SU-DHL-6 (cell line): ENCODE data around the gene SNX27.

Source experiments
- H2AFZ ChIP-seq: fragments of 200-600 bp; sonication (generic); 2 replicates; pipeline ENCODE4 v1.6.1; 2014; ENCODE audit warnings: low read depth, mild to moderate bottlenecking, moderate library complexity, mixed read lengths, antibody characterized with exemption, low read length; ENCODE audit not compliant: severe bottlenecking
- H3F3A ChIP-seq: fragments of 200-600 bp; shearing (Covaris generic); 2 replicates; pipeline ENCODE4 v1.6.0; 2016; ENCODE audit warnings: antibody characterized with exemption, mild to moderate bottlenecking; ENCODE audit not compliant: insufficient read depth
- H3K27ac ChIP-seq: fragments of 200-600 bp; sonication (generic); 2 replicates; pipeline ENCODE4 v1.5.1; 2016; ENCODE audit warnings: low read depth, mild to moderate bottlenecking, low read length, moderate library complexity, mixed read lengths
- H3K27me3 ChIP-seq: fragments of 200-600 bp; sonication (generic), shearing (Covaris generic); 2 replicates; pipeline ENCODE4 v1.6.0; 2014; ENCODE audit warnings: mild to moderate bottlenecking, low read length
- H3K36me3 ChIP-seq: fragments of 200-600 bp; sonication (generic); 2 replicates; pipeline ENCODE4 v1.6.1; 2014; ENCODE audit warnings: mild to moderate bottlenecking, low read length, mixed read lengths
- H3K4me2 ChIP-seq: fragments of 300-600, 200-600 bp; shearing (Covaris generic), sonication (generic); 2 replicates; pipeline ENCODE4 v1.6.0; 2014; ENCODE audit warnings: low read length, low read depth, mild to moderate bottlenecking; ENCODE audit not compliant: poor library complexity, severe bottlenecking
- H3K4me3 ChIP-seq: fragments of 200-600 bp; sonication (generic); 2 replicates; pipeline ENCODE4 v1.5.1; 2014; ENCODE audit warnings: antibody characterized with exemption, low read length, mild to moderate bottlenecking, mixed read lengths; ENCODE audit not compliant: insufficient read depth, poor library complexity, severe bottlenecking
- H3K79me2 ChIP-seq: fragments of 200-600 bp; sonication (generic); 2 replicates; pipeline ENCODE4 v1.6.1; 2014; ENCODE audit warnings: mild to moderate bottlenecking, low read length, moderate library complexity; ENCODE audit not compliant: insufficient read depth
- H3K9ac ChIP-seq: fragments of 200-600 bp; sonication (generic); 2 replicates; pipeline ENCODE4 v1.7.0; 2014; ENCODE audit warnings: mild to moderate bottlenecking, low read length
- H3K9me2 ChIP-seq: fragments of 200-600 bp; sonication (generic); replicated peaks from 2 replicates; pipeline ENCODE4 v1.6.1; 2014; ENCODE audit warnings: low read length; ENCODE audit not compliant: insufficient read depth
- H3K9me3 ChIP-seq: fragments of 200-600 bp; sonication (generic); 2 replicates; pipeline ENCODE4 v1.6.1; 2014; ENCODE audit warnings: low read length, mixed read lengths; ENCODE audit not compliant: insufficient read depth
- H4K20me1 ChIP-seq: fragments of 200-600 bp; sonication (generic); 2 replicates; pipeline ENCODE4 v1.6.1; 2014; ENCODE audit warnings: low read depth, mild to moderate bottlenecking, antibody characterized with exemption, low read length, moderate library complexity, mixed read lengths
- EZH2phosphoT487 ChIP-seq: fragments of 200-600 bp; sonication (generic), shearing (Covaris generic); conservative IDR thresholded peaks from 2 replicates; pipeline ENCODE4 v1.6.1; 2018; ENCODE audit warnings: mild to moderate bottlenecking, antibody characterized with exemption, low read length, moderate library complexity, mixed read lengths
- TF ChIP-seq, protein P1 (sequence below): fragments of 200-600 bp; sonication (generic); IDR thresholded peaks from one replicate; pipeline ENCODE4 v1.5.1; 2017; ENCODE audit warnings: antibody characterized with exemption, mild to moderate bottlenecking, low read length, moderate library complexity; ENCODE audit not compliant: insufficient read depth, poor library complexity, severe bottlenecking

SNX27 gene

DNA sequence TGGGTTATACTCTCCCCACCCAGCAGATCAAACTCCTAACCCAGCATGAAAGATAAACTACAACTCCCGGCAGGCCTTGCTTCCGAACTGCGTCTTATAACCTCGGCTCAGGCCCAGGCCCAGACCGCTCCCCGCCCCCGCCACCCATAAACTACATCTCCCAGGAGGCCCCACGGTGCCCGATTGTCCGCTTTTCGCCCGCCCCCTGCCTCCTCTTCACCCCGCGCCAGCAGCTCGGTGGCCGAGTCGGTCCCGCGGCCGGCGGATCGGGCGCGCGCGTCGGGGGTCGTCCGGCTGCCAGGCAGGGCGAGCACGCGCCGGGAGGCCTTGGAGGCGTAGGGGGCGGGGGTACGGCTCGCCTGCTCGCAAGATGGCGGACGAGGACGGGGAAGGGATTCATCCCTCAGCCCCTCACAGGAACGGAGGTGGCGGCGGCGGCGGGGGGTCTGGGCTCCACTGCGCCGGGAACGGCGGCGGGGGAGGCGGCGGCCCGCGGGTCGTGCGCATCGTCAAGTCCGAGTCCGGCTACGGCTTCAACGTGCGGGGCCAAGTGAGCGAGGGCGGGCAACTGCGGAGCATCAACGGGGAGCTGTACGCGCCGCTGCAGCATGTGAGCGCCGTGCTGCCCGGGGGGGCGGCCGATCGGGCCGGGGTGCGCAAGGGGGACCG is at the start of gene SNX27:
Gene SNX27, plus strand, starts transcription at position 219 of the 669 bp plus-strand sequence. Its CDS starts 152 bp downstream, at position 371.
- Histone ChIP-seq H3K27ac (peak within 1 kb of the TSS; percentile 38; the same call in 1 of the 2 replicates), H2AFZ (peak within 1 kb of the TSS; percentile 73)
- TF ChIP-seq EZH2phosphoT487: no peak
- TF ChIP-seq, protein P1, sequence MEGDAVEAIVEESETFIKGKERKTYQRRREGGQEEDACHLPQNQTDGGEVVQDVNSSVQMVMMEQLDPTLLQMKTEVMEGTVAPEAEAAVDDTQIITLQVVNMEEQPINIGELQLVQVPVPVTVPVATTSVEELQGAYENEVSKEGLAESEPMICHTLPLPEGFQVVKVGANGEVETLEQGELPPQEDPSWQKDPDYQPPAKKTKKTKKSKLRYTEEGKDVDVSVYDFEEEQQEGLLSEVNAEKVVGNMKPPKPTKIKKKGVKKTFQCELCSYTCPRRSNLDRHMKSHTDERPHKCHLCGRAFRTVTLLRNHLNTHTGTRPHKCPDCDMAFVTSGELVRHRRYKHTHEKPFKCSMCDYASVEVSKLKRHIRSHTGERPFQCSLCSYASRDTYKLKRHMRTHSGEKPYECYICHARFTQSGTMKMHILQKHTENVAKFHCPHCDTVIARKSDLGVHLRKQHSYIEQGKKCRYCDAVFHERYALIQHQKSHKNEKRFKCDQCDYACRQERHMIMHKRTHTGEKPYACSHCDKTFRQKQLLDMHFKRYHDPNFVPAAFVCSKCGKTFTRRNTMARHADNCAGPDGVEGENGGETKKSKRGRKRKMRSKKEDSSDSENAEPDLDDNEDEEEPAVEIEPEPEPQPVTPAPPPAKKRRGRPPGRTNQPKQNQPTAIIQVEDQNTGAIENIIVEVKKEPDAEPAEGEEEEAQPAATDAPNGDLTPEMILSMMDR: no peak

DNA sequence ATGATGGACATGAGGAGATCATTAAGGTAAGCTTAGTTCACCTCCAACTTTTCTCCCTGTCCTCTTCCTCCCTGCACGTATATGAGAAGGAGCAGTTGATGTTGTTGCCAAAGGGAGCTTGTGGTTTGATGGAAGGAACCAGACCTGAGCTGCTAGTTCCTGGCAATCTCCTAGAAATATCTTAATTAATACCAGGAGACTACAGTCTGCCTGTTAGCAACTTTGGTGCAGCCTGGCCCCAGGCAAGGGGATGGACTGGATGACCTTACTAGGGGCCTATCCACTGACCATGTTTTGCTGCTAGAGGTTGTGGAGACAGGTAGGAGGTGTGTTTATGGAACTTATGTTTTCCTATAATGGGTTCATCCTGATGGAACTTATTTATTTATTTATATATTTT is 49.2 kb upstream of the SNX27 start:
- H3F3A ChIP-seq: no peaks in the 10 kb centered on the region
- H3K9ac ChIP-seq: no peak overlapping the region
- no peak for TF ChIP-seq EZH2phosphoT487
- TF ChIP-seq, protein P1: no peak
- no peaks in the 10 kb centered on the region for H3K36me3 ChIP-seq
- H3K4me3 ChIP-seq: no peak overlapping the region
- H3K9me3 ChIP-seq: no peaks in the 10 kb centered on the region
- no peak overlapping the region for H3K27ac ChIP-seq
- H3K9me2 ChIP-seq: no peaks in the 10 kb centered on the region
- no peaks in the 10 kb centered on the region for H3K79me2 ChIP-seq
- H4K20me1 ChIP-seq: no peaks in the 10 kb centered on the region
- no peak overlapping the region for H2AFZ ChIP-seq
- no peak overlapping the region for H3K4me2 ChIP-seq
- H3K27me3 ChIP-seq: no peaks in the 10 kb centered on the region

More for the DNA sequence above, at the start of gene SNX27:
- H3K9me2 ChIP-seq: no peaks in the 10 kb centered on the region
- no peaks in the 10 kb centered on the region for H3K27me3 ChIP-seq
- H3K4me2 ChIP-seq: peak within 1 kb of the TSS; percentile 76
- H3K9ac ChIP-seq: peak within 1 kb of the TSS; percentile 78
- no peaks in the 10 kb centered on the region for H3K36me3 ChIP-seq
- peak within 1 kb of the TSS; percentile 96 for H3K4me3 ChIP-seq
- peaks cover 24% of the 10 kb centered on the region; the same call in 1 of the 2 replicates for H3K79me2 ChIP-seq
- no peaks in the 10 kb centered on the region for H4K20me1 ChIP-seq
- H3K9me3 ChIP-seq: no peaks in the 10 kb centered on the region
- no peaks in the 10 kb centered on the region for H3F3A ChIP-seq

DNA sequence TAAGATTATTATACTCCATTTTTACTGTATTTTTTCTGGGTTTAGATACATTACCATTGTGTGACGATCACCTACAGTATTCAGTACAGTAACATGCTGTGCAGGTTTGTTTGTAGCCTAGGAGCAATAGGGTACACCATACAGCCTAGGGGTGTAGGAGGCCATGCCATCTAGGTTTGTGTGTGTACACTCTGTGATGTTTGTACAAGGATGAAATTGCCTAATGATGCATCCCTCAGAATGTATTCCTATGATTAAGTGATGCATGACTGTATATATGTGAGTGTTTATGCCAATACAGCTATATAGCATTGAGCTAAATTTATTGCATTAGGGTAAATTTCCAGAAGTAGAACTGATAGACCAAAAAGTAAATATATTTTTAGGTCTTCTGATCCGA is 48.5 kb upstream of the SNX27 start:
- H3K27me3 ChIP-seq: no peaks in the 10 kb centered on the region
- TF ChIP-seq EZH2phosphoT487: no peak
- TF ChIP-seq, protein P1: no peak
- no peak overlapping the region for H3K9ac ChIP-seq
- no peaks in the 10 kb centered on the region for H3K9me3 ChIP-seq
- H3F3A ChIP-seq: no peaks in the 10 kb centered on the region
- H3K79me2 ChIP-seq: no peaks in the 10 kb centered on the region
- H3K27ac ChIP-seq: no peak overlapping the region
- H3K4me2 ChIP-seq: no peak overlapping the region
- H3K36me3 ChIP-seq: no peaks in the 10 kb centered on the region
- H3K9me2 ChIP-seq: no peaks in the 10 kb centered on the region
- no peak overlapping the region for H3K4me3 ChIP-seq
- no peaks in the 10 kb centered on the region for H4K20me1 ChIP-seq
- no peak overlapping the region for H2AFZ ChIP-seq
